Left ventricle myocardium superior (tissue), 1 donor: ENCODE measurements around the gene TRAF2. TPM values are rescaled to one million over a fixed set of nuclear protein-coding genes. Genes with fewer than 3 reads are reported as not detected.
A peak's percentile ranks its signal among the peaks of the same experiment; 100 is the strongest.

Experiments
- ATAC-seq: fragments of 200-7000 bp; cut with Tn5 transposase; one replicate; pipeline ENCODE4 v1.9.1; 2020; ENCODE audit warnings: mild to moderate bottlenecking, moderate library complexity
- DNase-seq: peaks from one replicate; pipeline ENCODE4 v3.0.0-alpha.2; 2020
- intact Hi-C: fragments of 100-400 bp; cut with micrococcal nuclease; formaldehyde crosslinking; loops from one replicate; pipeline ENCODE4 v1.11.0; 2022
- total RNA-seq: library from RNA; stranded (reverse); fragmentation: NEBNext Ultra II Directional; extraction: Animal tissue kit (Norgen Biotek cat#: 25700); gene quantifications from one replicate; pipeline ENCODE4 v1.2.1, GENCODE V29; 2021
- donor health status: DM: no; HTN: yes; CAD: no; lungs with severe emphysema.

The TRAF2 gene
- total RNA-seq, 1 donor from 2014 or later = 11.4 TPM

DNA sequence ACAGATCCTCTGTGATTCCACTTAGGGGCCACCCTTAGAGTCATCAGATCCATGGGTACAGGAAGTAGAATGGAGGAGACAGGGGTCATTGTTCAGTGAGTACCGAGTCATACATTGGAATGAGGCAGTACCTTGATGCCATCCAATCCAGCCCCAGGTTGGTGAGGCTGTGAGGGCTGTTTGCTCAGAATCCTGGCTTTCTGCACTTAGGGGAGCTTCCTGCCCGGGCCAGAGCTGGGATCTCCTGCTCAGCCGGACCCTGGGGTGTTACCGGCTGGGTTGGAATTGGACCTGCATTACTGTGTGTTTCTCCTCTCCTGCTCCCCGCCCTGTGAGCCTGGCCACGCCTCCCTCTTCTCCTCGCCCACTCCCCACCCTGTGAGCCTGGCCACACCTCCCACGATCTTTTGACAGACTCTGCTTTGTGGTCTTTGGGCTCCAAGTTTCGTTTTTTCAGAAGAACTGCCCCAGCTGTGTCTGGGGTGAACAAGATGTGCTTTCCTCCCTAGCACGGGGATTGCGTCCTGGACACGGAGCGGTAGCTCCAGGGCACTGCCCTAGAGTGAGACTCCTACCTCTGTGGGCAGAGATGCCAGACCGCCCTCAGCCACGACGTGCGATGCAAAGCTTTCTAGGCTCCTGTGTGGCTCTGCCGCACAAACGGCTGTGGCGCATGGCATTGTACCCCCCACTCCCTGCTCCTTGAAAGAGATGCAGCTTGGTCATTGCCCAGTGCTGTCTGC is 15.4 kb downstream of the TRAF2 start:
- intact Hi-C loops = no loop called here
- ATAC-seq = peak; percentile 39
- peak; percentile 45 for DNase-seq

DNA sequence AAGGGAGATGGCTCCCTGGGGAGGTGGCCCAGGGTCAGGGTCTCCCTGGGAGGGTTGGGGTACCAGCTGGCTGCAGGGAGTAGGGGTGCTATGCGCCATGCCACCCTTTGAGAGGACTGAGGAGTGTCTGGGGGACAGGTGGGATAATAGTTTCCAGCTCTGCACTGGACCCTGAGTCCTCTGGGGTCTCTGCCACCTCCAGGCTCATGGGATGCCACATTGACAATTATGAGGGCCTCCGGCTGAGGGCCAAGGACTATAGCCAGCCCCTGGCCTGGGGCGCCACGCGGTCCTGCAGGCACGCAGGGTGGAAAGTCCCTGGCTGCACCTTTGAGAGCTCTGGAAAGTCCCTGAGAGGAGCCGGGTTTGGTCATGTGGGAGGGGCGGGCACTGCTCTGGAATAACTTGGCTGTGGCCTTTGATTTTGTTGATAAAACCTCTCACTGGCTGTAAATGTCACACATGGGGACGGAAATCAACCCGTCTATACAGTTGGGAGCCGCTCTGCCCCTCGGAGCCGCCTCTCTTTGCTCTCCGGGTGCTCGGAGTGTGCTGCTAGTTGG is 16.0 kb downstream of the TRAF2 start:
- intact Hi-C loops = no loop called here
- ATAC-seq (peak; percentile 92), DNase-seq (peak; percentile 75)

DNA sequence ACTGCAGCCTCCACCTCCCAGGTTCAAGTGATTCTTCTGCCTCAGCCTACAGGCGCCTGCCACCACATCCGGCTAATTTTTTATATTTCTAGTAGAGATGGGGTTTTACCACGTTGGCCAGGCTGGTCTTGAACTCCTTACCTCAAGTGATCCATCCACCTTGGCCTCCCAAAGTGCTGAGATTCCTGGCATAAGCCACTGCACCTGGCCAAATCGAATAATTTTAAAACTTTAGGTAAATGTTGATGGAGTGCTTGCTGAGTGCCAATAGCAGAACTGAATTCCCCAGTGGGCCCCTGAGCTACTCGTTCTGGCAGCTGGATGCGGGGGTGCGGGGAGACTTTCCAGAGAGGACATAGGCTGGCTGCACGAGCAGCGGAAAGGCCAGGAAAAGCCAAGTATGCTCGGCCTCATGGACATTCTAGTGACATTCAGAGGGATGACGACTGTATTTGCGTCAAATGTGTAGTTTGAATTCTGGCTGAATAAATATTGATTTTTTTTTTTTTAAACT is 16.8 kb downstream of the TRAF2 start:
- intact Hi-C loops = no loop called here

DNA sequence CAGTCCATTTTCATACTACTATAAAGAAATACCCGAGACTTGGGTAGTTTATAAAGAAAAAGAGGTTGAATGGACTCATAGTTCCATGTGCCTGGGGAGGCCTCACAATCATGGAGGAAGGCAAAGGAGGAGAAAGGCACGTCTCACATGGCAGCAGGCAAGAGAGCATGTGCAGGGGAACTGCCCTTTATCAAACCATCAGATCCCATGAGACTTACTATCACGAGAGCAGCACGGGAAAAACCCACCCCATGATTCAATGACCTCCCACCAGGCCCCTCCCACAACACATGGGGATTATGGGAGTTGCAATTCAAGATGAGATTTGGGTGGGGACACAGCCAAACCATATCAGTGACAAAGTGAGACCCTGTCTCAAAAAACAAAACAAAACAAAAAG is 19.9 kb downstream of the TRAF2 start:
- intact Hi-C loops = no loop called here
- ATAC-seq (no peak), DNase-seq (no peak)

More for the DNA sequence above, 16.8 kb downstream of the TRAF2 start:
- ATAC-seq (peak; percentile 44), DNase-seq (peak; percentile 58)

DNA sequence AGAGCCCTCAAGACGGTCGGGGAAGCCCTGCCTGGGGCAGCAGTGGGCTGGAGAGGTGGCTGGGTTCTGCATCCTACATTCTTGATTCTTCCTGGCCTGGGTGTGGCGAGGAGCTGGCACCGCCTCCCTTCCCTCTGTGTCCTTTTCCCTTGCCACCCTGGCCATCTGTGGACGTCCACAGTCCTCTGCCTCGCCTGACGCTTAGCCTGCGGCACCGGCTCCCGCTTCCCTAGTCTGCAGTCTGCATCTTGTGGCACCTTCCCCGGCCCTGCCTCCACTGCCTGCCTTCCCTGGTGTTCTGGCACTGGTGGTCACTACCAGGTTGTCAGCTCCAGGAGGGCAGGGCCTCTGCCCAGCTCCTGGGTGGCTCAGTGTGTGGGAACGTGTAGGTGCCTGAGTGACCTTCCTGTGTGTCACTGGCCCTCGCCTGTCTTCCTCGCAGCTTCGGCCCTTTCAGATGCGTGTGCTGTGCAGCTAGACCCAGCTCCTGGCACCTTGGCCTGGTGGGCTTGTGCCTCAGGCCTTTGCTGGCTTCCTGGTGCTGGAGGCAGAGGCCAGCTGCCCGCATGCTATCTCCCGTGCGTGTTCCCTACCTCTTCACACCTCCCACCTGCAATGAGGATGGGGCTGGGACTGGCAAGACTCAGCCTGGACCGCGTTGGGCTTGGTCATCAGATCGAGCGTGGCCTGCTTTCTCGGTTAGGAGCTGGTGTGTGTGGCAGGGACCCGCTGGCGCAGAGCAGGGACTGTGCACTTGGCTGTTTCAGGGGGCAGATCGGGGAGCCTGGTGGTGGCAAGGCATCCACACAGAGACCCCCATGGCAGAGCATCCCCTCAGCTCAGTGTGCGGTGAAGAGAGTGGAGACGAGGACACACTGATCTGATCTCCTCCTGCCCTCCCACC is 20.9 kb downstream of the TRAF2 start:
- no peak for ATAC-seq
- intact Hi-C loops = no loop called here
- no peak for DNase-seq

DNA sequence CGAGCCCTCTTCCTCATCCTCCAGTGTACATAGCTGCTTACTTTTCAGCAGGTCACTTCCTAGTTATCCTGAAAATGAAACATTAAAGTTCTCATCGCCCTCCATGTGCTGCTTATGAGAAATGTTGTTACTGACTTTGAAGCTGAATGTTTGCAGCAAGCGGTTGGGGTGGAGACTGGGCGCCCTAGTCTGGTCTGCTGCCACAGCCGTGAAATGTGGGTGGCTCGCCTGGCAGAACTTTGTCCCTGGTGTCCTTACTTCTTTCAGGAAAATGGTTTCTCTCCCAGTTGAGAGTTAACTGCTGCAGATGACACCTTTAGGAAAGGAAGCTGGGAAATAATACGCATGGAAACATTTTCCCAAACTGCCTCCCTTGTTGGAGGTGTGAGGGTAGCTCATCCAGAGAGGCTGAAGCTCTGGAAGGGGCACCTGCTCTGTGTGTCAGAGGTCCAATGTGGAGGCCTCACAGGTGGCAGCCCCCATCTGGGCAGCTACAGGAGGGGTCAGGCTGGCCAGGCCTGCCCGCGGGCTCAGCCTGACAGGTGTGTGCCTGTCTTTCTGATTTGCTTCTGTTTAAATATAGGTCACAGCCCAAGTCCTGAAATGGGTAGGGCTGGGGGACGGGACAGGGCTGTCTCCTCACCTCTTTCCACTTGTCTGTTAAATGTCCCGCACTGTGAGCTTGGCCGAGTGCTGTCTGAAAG is 24.0 kb downstream of the TRAF2 start:
- DNase-seq = no peak
- ATAC-seq = no peak
- intact Hi-C loops = no loop called here

DNA sequence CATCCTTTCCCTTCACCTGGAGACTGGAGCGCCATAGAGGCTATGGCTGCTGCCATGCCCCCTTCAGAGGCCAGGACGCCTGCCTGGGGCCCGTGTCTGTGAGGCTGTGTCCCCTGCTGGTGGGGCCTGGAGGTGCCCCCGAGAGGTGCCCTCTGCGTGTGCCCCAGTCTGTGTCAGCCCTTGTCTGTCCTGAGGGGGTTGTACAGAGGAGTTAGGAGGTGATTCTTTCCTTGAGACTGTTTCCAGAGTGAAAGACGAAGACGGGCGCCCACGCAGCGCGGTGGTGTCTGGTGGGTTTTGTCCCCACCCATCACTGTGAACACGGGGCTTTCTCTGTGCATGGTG is 24.6 kb downstream of the TRAF2 start:
- ATAC-seq (no peak), DNase-seq (no peak)
- intact Hi-C loops = no loop called here

DNA sequence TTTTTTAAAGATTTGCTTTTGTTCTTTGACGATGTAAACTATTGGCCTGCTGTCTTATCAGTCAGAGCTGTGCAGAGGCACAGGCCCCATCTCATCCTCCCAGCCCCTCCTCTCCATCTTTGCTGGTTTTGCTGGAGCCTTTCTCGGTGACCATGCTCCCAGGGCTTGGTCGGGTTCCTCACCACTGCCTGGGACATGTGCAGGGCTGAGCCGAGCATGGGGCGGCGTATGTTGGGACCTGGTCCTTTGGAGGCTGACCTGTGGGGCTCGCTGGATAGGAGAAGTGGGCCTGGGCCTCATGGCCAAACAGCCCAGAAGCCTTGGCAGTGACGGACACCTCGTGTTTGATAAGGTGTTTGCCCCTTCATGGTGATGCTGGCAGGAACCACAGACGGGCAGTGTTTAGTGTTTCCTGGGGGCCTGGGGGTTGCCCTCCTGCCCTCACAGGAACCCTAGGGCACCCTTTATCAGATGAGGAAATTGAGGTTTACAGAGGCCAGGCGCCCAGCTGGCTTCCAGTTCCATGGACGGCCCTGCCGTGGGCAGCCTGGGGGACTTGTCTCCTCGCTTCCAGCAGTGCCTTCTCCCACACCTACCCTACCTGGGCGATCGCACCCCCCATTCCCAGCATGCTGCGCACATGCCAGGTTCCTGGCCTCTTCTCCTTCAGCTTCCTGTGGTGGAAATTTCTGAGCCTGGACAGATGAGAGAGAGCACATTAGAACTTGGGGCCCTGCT is 27.6 kb downstream of the TRAF2 start:
- no peak for ATAC-seq
- intact Hi-C loops = no loop called here
- no peak for DNase-seq

DNA sequence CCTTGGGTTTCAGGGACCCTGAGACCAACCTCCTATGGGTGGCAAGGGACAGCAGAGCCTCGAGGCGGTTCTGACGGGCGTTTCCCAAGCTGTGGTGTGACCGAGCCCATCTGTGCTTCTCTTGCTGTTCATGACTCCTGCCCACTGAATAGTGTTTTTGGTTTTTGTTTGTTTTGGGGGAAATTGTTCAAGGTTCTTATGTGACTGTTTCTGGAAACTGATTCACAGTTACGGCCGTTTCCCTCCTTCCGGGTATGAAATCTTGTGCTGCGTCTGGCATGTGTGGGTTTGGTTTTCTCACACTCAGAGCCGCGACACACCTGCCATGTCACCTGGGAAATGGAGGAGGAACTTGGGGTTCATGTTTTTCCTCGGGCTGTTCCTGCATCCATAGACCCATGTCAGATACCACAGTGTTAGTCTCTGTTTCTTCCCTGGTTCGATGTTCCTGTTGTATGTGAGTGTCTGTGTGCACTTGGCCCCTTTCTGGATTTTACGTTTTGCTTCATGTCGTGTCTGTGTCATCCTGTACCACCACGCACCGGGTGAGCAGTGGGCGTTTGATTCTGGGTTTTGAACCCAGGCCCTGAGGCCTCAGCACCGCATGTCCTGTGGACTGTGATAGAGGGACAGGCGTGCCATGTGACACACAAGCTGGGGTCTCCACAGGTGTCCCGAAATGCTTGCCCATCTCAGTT is 29.5 kb downstream of the TRAF2 start:
- DNase-seq (no peak), ATAC-seq (no peak)
- intact Hi-C loops = no loop called here

DNA sequence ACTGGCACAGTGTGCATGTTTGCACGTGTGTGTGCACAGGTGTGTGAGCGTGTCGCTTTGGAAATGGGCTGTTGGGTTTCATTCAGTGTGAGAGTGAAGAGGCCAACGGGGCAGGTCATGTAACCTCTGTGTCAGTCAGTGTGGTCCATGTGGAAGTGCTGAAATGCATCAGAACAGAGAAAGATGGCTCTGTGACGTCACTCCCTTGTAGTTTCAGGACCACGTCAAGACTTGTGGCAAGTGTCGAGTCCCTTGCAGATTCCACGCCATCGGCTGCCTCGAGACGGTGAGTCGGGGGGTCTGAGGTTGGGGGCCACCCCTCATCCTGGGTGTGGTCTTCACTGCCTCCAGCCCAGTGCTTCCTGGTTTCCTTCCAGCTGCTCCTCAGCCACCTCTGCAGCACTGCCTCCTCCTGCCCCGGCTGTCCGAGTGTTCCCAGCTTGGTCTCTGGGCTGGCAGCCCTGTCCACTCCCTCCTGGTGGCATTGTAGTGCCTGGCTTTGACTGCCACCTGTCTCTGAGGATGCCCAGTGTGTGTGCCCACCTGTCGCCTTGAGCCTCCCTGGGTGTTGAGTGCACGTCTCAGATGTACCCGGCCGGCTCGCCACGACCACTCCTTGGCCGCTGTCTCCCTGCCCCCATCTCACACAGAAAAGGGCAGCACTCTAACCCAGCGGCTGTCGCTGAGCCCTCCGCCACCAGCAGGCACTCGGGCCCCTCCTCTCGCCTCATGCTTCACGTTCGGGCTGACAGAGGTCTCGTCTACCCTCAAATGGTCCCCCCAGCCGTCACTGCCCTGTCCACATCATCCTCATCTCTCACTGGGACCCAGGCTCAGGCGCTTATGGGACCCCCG is 30.2 kb downstream of the TRAF2 start:
- DNase-seq = no peak
- no peak for ATAC-seq
- intact Hi-C loops = no loop called here

DNA sequence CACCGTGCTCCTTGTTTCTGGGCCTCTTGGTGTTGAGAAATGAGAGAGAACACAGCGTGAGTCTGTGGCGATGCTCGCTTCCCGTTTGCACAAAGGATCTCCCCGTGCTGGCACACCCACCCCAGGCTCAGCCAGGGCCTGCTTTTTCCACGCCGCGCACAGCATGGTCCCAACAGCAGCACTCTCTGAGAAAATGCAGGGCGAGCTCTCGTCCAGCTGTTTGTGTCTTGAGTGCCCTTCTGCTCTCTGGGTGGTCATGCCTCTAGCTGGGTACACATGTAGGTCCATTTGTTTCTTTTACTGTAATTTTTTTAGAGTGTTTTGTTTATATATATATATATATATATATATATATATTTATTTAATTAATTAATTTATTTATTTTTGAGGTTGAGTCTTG is 31.6 kb downstream of the TRAF2 start:
- ATAC-seq (no peak), DNase-seq (no peak)

DNA sequence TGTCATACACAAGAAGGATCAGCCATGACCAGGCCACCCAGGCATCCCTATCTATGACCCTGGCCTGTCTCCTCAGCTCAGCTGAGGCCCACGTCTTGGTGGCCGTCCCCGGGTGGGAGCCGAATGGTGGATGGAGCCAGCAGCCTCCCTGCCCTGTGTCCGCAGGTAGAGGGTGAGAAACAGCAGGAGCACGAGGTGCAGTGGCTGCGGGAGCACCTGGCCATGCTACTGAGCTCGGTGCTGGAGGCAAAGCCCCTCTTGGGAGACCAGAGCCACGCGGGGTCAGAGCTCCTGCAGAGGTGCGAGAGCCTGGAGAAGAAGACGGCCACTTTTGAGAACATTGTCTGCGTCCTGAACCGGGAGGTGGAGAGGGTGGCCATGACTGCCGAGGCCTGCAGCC is 33.8 kb downstream of the TRAF2 start:
- DNase-seq = no peak
- intact Hi-C loops = no loop called here

More for the DNA sequence above, 31.6 kb downstream of the TRAF2 start:
- intact Hi-C loops = no loop called here

DNA sequence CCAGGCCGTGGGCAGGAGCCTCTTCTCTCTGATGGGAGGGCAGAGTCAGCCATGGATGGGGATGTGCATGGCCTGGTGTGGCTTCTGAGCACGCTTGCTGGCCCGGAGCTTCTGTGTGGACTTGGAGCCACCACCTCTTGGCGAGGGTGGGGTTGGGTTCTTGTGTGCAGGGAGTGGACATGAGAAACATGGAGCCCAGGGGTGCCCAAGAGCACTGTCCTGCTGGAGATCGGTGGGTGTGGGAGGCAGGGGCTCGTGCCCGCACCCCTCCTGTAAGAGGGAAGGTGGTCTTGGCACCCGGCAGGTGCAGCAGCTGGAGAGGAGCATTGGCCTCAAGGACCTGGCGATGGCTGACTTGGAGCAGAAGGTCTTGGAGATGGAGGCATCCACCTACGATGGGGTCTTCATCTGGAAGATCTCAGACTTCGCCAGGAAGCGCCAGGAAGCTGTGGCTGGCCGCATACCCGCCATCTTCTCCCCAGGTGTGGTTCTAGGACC is 34.5 kb downstream of the TRAF2 start:
- intact Hi-C loops = no loop called here
- ATAC-seq (no peak), DNase-seq (no peak)

More for the DNA sequence above, 33.8 kb downstream of the TRAF2 start:
- ATAC-seq = no peak

DNA sequence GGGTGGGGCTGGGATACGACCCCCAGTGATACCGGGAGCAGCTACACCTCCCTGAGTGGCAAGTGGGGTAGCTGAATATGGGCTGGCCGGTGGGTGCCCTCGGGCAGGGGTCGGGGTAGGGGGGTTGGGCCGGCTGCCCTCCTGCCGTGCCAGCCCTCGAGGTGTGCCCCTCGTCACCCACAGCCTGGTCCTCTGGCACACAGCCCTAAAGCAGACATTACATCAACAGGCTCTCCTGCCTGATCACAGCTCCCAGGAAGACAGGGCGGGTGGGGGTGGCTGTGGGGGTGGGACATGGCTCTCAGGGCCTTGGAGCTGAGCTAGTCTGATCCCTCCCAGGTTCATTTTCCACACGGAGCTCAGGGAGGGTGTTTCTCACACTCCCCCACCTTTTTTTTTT is 35.0 kb downstream of the TRAF2 start:
- DNase-seq (no peak), ATAC-seq (peak; percentile 59)
- intact Hi-C loops = no loop called here

DNA sequence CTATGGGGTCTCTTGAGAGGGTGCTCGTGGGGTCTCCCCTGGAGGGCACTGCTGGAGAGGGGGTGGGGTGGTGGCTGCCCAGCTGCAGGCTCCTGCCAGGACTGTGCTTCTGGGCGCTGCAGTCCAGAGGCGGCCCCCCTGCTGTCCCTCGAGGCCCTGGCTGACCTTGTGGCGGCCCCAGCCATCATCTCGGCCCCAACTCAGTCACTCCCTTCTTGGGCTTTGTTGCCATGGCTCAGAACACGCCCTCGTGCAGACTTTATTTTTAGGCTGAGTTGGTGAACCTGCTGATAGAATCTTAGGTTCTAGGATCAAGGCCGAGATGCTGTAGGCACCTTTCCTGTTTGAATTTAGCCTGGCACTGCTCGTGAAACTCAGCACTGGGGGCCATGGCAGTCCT is 35.4 kb downstream of the TRAF2 start:
- ATAC-seq (peak; percentile 84), DNase-seq (peak; percentile 68)
- intact Hi-C loops = no loop called here

DNA sequence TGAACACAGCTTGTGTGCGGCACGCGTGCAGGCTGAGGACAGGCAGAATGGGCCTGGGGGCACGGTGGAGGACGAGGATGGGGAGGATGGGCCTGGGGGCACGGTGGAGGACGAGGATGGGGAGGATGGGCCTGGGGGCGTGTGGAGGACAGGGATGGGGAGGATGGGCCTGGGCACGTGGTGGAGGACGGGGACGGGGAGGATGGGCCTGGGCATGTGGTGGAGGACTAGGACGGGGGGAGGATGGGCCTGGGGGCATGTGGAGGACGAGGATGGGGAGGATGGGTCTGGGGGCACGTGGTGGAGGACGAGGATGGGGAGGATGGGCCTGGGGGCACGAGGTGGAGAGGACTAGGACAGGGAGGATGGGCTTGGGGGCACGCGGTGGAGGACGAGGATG is 36.2 kb downstream of the TRAF2 start:
- intact Hi-C loops = no loop called here
- ATAC-seq (no peak), DNase-seq (no peak)

DNA sequence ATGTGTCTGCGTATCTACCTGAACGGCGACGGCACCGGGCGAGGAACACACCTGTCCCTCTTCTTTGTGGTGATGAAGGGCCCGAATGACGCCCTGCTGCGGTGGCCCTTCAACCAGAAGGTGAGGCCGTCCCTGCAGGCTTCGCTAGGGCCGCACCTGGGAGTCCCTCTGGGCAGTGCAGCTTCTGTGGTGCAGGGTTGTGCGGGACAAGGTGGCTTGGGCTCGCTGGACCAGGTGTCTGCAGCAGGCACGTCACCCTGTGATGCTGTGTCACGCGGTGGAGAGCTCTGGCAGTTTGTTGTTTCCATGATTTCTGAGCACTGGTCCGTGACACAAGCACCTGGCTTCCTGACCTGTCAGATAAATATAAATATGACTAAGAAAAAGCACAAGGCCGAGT is 37.6 kb downstream of the TRAF2 start:
- no peak for ATAC-seq
- intact Hi-C loops = no loop called here
- DNase-seq = no peak
